Measurements from ENCODE around the gene CTIF.

DNA sequence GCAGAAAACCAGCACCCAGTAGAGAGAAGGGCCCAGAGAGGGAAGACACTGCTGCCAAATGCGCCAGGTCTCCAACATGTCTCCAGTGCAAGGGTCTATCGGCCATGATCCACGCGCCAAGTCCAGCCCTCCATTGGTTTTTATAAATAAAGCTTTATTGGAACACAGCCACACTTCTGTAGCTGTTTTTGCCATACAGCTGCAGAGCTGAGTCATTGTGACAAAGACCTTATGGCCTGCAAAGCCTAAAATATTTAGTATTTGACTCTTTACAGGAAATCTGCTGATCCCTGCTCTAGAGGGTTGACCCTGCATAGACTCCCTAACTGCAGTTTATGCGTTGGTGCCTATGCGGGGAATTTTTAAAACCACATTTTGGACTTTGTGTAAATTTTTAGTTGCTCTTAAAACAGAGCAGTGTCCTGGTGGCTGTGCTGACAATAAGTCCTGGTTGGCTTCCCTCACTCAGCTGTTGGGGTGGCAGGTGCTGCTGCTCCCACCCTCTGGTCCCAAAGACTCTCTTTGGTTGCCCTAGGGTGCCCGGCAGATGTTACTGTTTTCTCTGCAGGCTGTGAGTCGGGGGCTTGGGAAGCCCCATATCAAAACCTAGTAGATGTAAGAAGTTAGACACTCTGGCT is 154.9 kb downstream of the CTIF start:
- TF ChIP-seq, protein P1, sequence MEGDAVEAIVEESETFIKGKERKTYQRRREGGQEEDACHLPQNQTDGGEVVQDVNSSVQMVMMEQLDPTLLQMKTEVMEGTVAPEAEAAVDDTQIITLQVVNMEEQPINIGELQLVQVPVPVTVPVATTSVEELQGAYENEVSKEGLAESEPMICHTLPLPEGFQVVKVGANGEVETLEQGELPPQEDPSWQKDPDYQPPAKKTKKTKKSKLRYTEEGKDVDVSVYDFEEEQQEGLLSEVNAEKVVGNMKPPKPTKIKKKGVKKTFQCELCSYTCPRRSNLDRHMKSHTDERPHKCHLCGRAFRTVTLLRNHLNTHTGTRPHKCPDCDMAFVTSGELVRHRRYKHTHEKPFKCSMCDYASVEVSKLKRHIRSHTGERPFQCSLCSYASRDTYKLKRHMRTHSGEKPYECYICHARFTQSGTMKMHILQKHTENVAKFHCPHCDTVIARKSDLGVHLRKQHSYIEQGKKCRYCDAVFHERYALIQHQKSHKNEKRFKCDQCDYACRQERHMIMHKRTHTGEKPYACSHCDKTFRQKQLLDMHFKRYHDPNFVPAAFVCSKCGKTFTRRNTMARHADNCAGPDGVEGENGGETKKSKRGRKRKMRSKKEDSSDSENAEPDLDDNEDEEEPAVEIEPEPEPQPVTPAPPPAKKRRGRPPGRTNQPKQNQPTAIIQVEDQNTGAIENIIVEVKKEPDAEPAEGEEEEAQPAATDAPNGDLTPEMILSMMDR (conservative IDR thresholded peaks at IDR 0.05; ENCODE audit: low read length) = no peak
- no peak for TF ChIP-seq EZH2phosphoT487 (IDR thresholded peaks at IDR 0.05; ENCODE audit: borderline replicate concordance, low read depth, low read length)

All from OCI-LY7 (cell line).